GM13976 (cell line): ENCODE results near the gene NGLY1.

ENCODE experiments used
- DNase-seq: peaks from one replicate; pipeline ENCODE4 v3.0.0; 2012; ENCODE audit warnings: low spot score
- CTCF ChIP-seq: IDR thresholded peaks from 2 replicates; pipeline ENCODE4 v1.5.1; 2012; ENCODE audit warnings: borderline replicate concordance, mild to moderate bottlenecking; ENCODE audit not compliant: insufficient read depth; ENCODE audit errors: extremely low read depth, missing control alignments, control extremely low read depth
- in situ Hi-C: fragments of 300-500 bp; cut with MboI; formaldehyde crosslinking; loops from one replicate; pipeline ENCODE4 v1.12.0; 2022; ENCODE audit warnings: low sequenced_read_pairs, mixed read lengths, inconsistent platforms; ENCODE audit not compliant: unreplicated experiment

The NGLY1 gene

GRCh38 chr3:25748189-25748588 is 35.1 kb downstream of the NGLY1 start:
- in situ Hi-C loops = no loop called here
- no peak for TF ChIP-seq CTCF
- DNase-seq = no peak

- no peak for DNase-seq
- TF ChIP-seq CTCF = no peak
Measured at GRCh38 chr3:25747033-25747432, 36.2 kb downstream of the NGLY1 start.

GRCh38 chr3:25744470-25744869 is 38.8 kb downstream of the NGLY1 start:
- no peak for DNase-seq
- in situ Hi-C loops = no loop called here
- no peak for TF ChIP-seq CTCF

More at GRCh38 chr3:25747033-25747432, 36.2 kb downstream of the NGLY1 start:
- in situ Hi-C loops = no loop called here

- TF ChIP-seq CTCF = no peak
- in situ Hi-C loops = no loop called here
- no peak for DNase-seq
Measured at GRCh38 chr3:25728101-25728500, 55.1 kb downstream of the NGLY1 start.

GRCh38 chr3:25727316-25727715 is 55.9 kb downstream of the NGLY1 start:
- no peak for TF ChIP-seq CTCF
- DNase-seq = no peak
- in situ Hi-C loops = no loop called here

GRCh38 chr3:25725810-25726209 is 57.4 kb downstream of the NGLY1 start:
- in situ Hi-C loops = no loop called here
- no peak for TF ChIP-seq CTCF
- no peak for DNase-seq
